ENCODE results near the gene CCR2. TPM values are rescaled to one million over a fixed set of nuclear protein-coding genes. Genes with fewer than 3 reads are reported as not detected.

The CCR2 gene
- total RNA-seq, 1 donor from 2014 or later = not detected

GRCh38 chr3:46348823-46349482 is 5.0 kb upstream of the CCR2 start:
- no peak for DNase-seq (ENCODE audit: low spot score in 2 of 2, unreplicated experiment in 2 of 2)
- Mint-ChIP-seq H3K27me3 (ENCODE audit: low read depth) (peaks cover 43% of the 10 kb centered on the region), H3K9me3 (peaks cover 16% of the 10 kb centered on the region), H3K36me3 (no peaks in the 10 kb centered on the region), H3K4me1 (no peaks in the 10 kb centered on the region), H3K4me3 (no peak overlapping the region), H3K27ac (no peak overlapping the region)
- no peak for TF ChIP-seq CTCF (IDR thresholded peaks at IDR 0.05; ENCODE audit: unreplicated experiment)

GRCh38 chr3:46349484-46350261 is 4.2 kb upstream of the CCR2 start:
- no peaks in the 10 kb centered on the region for H3K4me1 Mint-ChIP-seq
- peaks cover 49% of the 10 kb centered on the region for H3K27me3 Mint-ChIP-seq (ENCODE audit: low read depth)
- peaks cover 16% of the 10 kb centered on the region for H3K9me3 Mint-ChIP-seq
- no peak for DNase-seq (ENCODE audit: low spot score in 2 of 2, unreplicated experiment in 2 of 2)
- H3K27ac Mint-ChIP-seq = no peak overlapping the region
- no peaks in the 10 kb centered on the region for H3K36me3 Mint-ChIP-seq
- no peak for TF ChIP-seq CTCF (IDR thresholded peaks at IDR 0.05; ENCODE audit: unreplicated experiment)
- H3K4me3 Mint-ChIP-seq = no peak overlapping the region

- DNase-seq (ENCODE audit: low spot score in 2 of 2, unreplicated experiment in 2 of 2) = no peak
- no peak for TF ChIP-seq CTCF (IDR thresholded peaks at IDR 0.05; ENCODE audit: unreplicated experiment)
- no peaks in the 10 kb centered on the region for H3K4me1 Mint-ChIP-seq
- H3K27me3 Mint-ChIP-seq (ENCODE audit: low read depth) = peaks cover 55% of the 10 kb centered on the region
- H3K4me3 Mint-ChIP-seq = no peak overlapping the region
- H3K36me3 Mint-ChIP-seq = no peaks in the 10 kb centered on the region
- peaks cover 14% of the 10 kb centered on the region for H3K9me3 Mint-ChIP-seq
- no peak overlapping the region for H3K27ac Mint-ChIP-seq
Measured at GRCh38 chr3:46350262-46350565, 3.7 kb upstream of the CCR2 start.

- H3K27me3 Mint-ChIP-seq (ENCODE audit: low read depth) = peaks cover 69% of the 10 kb centered on the region
- no peak overlapping the region for H3K27ac Mint-ChIP-seq
- TF ChIP-seq CTCF (IDR thresholded peaks at IDR 0.05; ENCODE audit: unreplicated experiment) = no peak
- no peaks in the 10 kb centered on the region for H3K36me3 Mint-ChIP-seq
- no peak overlapping the region for H3K4me3 Mint-ChIP-seq
- DNase-seq (ENCODE audit: low spot score in 2 of 2, unreplicated experiment in 2 of 2) = no peak
- H3K9me3 Mint-ChIP-seq = peaks cover 11% of the 10 kb centered on the region
- H3K4me1 Mint-ChIP-seq = no peaks in the 10 kb centered on the region
Measured at GRCh38 chr3:46351646-46352045, 2.3 kb upstream of the CCR2 start.

- Mint-ChIP-seq H3K36me3 (no peaks in the 10 kb centered on the region), H3K27ac (no peak overlapping the region), H3K27me3 (ENCODE audit: low read depth) (peaks cover 83% of the 10 kb centered on the region), H3K4me1 (no peaks in the 10 kb centered on the region), H3K4me3 (no peak overlapping the region), H3K9me3 (peaks cover 8% of the 10 kb centered on the region)
- TF ChIP-seq CTCF (IDR thresholded peaks at IDR 0.05; ENCODE audit: unreplicated experiment) = no peak
- DNase-seq (ENCODE audit: low spot score in 2 of 2, unreplicated experiment in 2 of 2) = no peak
Measured at GRCh38 chr3:46353090-46353489, 821 bp upstream of the CCR2 start.
